GM12878 (cell line): ENCODE measurements around the gene AP1M2. TPM values are rescaled to one million over a fixed set of nuclear protein-coding genes. Genes with fewer than 3 reads are reported as not detected.

Experiments
- EED ChIP-seq: sonication (generic); IDR thresholded peaks from 2 replicates; pipeline ENCODE4 v1.6.1; 2016; ENCODE audit warnings: antibody characterized with exemption, low read depth
- KDM1A ChIP-seq: fragments of 200-600 bp; sonication (generic); IDR thresholded peaks from 2 replicates; pipeline ENCODE4 v1.6.1; 2016; ENCODE audit warnings: borderline replicate concordance
- NFYA ChIP-seq: IDR thresholded peaks from 2 replicates; pipeline ENCODE4 v1.6.1; 2011; ENCODE audit warnings: low read depth, mild to moderate bottlenecking, low read length, improper control_type of control experiment, borderline replicate concordance
- POU2F2 ChIP-seq: IDR thresholded peaks from 3 replicates; pipeline ENCODE4 v1.6.1; 2011; ENCODE audit warnings: low read depth, mild to moderate bottlenecking, low read length, borderline replicate concordance
- SUPT20H ChIP-seq: IDR thresholded peaks from 2 replicates; pipeline ENCODE4 v1.6.1; 2011; ENCODE audit warnings: low read depth, mild to moderate bottlenecking, low read length, moderate library complexity, borderline replicate concordance; ENCODE audit not compliant: control insufficient read depth
- WRNIP1 ChIP-seq: IDR thresholded peaks from 2 replicates; pipeline ENCODE4 v1.6.1; 2011; ENCODE audit warnings: low read depth, low read length, improper control_type of control experiment, borderline replicate concordance
- YY1 ChIP-seq: IDR thresholded peaks from 2 replicates; pipeline ENCODE4 v1.6.1; 2011; ENCODE audit warnings: low read depth, mild to moderate bottlenecking, low read length
- ZNF207 ChIP-seq: fragments of 450-650 bp; IDR thresholded peaks from 2 replicates; pipeline ENCODE4 v1.6.1; 2014; ENCODE audit warnings: antibody characterized with exemption, mild to moderate bottlenecking, borderline replicate concordance
- ZNF622 ChIP-seq: fragments of 450-650 bp; IDR thresholded peaks from 2 replicates; pipeline ENCODE4 v1.6.1; 2017; ENCODE audit warnings: mild to moderate bottlenecking, inconsistent platforms
- polyA plus RNA-seq, 11 experiments: library from polyadenylated mRNA; depleted of rRNA in 4 of 11; unstranded in 6 of 11; stranded (reverse) in 5 of 11; fragments of >200 nt; fragmentation: Nextera tagmentation in 4 of 11; fragmentation: Illumina TruSeq in 1 of 11; extraction: Ambion mirVana in 4 of 11; extraction: Trizol in 1 of 11; gene quantifications; 1 replicate in 1 of 11; 2 replicates in 10 of 11; pipeline versions ENCODE4 v1.2.1 to v1.2.3, GENCODE V29; 2011 to 2016; ENCODE audit warnings: inconsistent platforms in 2 of 11, missing spikeins in 2 of 11, low read depth in 1 of 11
- total RNA-seq, 4 experiments: library from RNA; depleted of rRNA in 3 of 4; stranded (reverse); fragments of >200 nt in 3 of 4; fragmentation: Illumina TruSeq in 1 of 4; extraction: Trizol in 1 of 4; gene quantifications; 2 replicates each; pipeline versions ENCODE4 v1.2.1 to v1.2.3, GENCODE V29; 2013 to 2021
- TF ChIP-seq, protein P1 (sequence below): fragments of 450-650 bp; IDR thresholded peaks from 2 replicates; pipeline ENCODE4 v1.6.1; 2017; ENCODE audit warnings: mild to moderate bottlenecking, moderate library complexity
- TF ChIP-seq, protein P2 (sequence below): IDR thresholded peaks from 2 replicates; pipeline ENCODE4 v1.6.1; 2012; ENCODE audit warnings: low read depth, low read length, improper control_type of control experiment
- TF ChIP-seq, protein P3 (sequence below): fragments of 450-650 bp; IDR thresholded peaks from 2 replicates; pipeline ENCODE4 v1.6.1; 2017; ENCODE audit warnings: antibody characterized with exemption, mild to moderate bottlenecking, moderate library complexity
- TF ChIP-seq, protein P4 (sequence below): IDR thresholded peaks from 2 replicates; pipeline ENCODE4 v1.6.1; 2012; ENCODE audit warnings: improper control_type of control experiment, low read depth, low read length; ENCODE audit not compliant: insufficient replicate concordance

Gene AP1M2
- total and polyA plus RNA-seq, 10 of the 15 experiments (the other 5 are each of a cell fraction or from before 2014, with no cell fraction given) = 0.72 TPM; not detected in 9

DNA sequence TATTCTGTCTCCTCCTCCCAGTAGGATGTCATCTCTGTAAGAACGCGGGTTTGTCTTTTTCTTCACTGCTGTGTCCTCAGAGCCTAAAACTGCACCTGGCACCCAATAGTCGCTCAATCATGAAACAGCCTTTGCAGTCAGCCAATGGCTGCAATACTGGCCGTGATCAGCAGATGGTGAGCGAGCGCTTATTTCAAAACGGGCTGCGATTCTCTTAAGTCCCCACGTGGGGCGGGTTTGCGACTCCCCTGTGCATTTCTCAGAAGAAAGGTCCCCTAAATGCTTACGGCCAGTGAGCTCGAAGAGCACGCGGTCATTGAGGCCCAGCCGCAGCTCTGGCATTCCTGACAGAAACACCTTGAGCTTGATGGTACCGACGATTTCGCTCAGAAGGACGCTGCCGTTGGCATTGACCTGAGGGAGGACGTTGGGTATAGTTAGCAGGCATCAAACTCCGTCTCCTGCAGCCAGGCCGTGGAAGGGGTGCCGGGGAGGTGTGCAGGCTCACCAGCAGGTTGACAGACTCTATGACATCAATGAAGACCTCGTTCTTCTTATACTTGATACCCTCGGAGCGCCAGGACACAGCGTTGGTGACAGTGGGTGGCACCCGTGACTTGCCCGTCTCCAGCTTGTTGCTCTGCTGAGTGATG is 6.0 kb downstream of the AP1M2 start (continued):
- TF ChIP-seq, protein P1, sequence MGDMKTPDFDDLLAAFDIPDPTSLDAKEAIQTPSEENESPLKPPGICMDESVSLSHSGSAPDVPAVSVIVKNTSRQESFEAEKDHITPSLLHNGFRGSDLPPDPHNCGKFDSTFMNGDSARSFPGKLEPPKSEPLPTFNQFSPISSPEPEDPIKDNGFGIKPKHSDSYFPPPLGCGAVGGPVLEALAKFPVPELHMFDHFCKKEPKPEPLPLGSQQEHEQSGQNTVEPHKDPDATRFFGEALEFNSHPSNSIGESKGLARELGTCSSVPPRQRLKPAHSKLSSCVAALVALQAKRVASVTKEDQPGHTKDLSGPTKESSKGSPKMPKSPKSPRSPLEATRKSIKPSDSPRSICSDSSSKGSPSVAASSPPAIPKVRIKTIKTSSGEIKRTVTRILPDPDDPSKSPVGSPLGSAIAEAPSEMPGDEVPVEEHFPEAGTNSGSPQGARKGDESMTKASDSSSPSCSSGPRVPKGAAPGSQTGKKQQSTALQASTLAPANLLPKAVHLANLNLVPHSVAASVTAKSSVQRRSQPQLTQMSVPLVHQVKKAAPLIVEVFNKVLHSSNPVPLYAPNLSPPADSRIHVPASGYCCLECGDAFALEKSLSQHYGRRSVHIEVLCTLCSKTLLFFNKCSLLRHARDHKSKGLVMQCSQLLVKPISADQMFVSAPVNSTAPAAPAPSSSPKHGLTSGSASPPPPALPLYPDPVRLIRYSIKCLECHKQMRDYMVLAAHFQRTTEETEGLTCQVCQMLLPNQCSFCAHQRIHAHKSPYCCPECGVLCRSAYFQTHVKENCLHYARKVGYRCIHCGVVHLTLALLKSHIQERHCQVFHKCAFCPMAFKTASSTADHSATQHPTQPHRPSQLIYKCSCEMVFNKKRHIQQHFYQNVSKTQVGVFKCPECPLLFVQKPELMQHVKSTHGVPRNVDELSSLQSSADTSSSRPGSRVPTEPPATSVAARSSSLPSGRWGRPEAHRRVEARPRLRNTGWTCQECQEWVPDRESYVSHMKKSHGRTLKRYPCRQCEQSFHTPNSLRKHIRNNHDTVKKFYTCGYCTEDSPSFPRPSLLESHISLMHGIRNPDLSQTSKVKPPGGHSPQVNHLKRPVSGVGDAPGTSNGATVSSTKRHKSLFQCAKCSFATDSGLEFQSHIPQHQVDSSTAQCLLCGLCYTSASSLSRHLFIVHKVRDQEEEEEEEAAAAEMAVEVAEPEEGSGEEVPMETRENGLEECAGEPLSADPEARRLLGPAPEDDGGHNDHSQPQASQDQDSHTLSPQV = peak; percentile 73; the same call in 1 of the 2 replicates
- TF ChIP-seq POU2F2 (0 out of 3 replicates have a peak, but pooled peaks have one; percentile 25), SUPT20H (no peak), KDM1A (no peak), WRNIP1 (0 out of 2 replicates have a peak, but pooled peaks have one; percentile 71), ZNF207 (peak; percentile 84; the same call in 1 of the 2 replicates), NFYA (no peak), EED (no peak), YY1 (peak; percentile 86), ZNF622 (no peak)
- TF ChIP-seq, protein P2, sequence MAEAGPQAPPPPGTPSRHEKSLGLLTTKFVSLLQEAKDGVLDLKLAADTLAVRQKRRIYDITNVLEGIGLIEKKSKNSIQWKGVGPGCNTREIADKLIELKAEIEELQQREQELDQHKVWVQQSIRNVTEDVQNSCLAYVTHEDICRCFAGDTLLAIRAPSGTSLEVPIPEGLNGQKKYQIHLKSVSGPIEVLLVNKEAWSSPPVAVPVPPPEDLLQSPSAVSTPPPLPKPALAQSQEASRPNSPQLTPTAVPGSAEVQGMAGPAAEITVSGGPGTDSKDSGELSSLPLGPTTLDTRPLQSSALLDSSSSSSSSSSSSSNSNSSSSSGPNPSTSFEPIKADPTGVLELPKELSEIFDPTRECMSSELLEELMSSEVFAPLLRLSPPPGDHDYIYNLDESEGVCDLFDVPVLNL = no peak
- TF ChIP-seq, protein P3, sequence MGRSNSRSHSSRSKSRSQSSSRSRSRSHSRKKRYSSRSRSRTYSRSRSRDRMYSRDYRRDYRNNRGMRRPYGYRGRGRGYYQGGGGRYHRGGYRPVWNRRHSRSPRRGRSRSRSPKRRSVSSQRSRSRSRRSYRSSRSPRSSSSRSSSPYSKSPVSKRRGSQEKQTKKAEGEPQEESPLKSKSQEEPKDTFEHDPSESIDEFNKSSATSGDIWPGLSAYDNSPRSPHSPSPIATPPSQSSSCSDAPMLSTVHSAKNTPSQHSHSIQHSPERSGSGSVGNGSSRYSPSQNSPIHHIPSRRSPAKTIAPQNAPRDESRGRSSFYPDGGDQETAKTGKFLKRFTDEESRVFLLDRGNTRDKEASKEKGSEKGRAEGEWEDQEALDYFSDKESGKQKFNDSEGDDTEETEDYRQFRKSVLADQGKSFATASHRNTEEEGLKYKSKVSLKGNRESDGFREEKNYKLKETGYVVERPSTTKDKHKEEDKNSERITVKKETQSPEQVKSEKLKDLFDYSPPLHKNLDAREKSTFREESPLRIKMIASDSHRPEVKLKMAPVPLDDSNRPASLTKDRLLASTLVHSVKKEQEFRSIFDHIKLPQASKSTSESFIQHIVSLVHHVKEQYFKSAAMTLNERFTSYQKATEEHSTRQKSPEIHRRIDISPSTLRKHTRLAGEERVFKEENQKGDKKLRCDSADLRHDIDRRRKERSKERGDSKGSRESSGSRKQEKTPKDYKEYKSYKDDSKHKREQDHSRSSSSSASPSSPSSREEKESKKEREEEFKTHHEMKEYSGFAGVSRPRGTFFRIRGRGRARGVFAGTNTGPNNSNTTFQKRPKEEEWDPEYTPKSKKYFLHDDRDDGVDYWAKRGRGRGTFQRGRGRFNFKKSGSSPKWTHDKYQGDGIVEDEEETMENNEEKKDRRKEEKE = no peak
- TF ChIP-seq, protein P4, sequence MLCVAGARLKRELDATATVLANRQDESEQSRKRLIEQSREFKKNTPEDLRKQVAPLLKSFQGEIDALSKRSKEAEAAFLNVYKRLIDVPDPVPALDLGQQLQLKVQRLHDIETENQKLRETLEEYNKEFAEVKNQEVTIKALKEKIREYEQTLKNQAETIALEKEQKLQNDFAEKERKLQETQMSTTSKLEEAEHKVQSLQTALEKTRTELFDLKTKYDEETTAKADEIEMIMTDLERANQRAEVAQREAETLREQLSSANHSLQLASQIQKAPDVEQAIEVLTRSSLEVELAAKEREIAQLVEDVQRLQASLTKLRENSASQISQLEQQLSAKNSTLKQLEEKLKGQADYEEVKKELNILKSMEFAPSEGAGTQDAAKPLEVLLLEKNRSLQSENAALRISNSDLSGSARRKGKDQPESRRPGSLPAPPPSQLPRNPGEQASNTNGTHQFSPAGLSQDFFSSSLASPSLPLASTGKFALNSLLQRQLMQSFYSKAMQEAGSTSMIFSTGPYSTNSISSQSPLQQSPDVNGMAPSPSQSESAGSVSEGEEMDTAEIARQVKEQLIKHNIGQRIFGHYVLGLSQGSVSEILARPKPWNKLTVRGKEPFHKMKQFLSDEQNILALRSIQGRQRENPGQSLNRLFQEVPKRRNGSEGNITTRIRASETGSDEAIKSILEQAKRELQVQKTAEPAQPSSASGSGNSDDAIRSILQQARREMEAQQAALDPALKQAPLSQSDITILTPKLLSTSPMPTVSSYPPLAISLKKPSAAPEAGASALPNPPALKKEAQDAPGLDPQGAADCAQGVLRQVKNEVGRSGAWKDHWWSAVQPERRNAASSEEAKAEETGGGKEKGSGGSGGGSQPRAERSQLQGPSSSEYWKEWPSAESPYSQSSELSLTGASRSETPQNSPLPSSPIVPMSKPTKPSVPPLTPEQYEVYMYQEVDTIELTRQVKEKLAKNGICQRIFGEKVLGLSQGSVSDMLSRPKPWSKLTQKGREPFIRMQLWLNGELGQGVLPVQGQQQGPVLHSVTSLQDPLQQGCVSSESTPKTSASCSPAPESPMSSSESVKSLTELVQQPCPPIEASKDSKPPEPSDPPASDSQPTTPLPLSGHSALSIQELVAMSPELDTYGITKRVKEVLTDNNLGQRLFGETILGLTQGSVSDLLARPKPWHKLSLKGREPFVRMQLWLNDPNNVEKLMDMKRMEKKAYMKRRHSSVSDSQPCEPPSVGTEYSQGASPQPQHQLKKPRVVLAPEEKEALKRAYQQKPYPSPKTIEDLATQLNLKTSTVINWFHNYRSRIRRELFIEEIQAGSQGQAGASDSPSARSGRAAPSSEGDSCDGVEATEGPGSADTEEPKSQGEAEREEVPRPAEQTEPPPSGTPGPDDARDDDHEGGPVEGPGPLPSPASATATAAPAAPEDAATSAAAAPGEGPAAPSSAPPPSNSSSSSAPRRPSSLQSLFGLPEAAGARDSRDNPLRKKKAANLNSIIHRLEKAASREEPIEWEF = no peak
